Hepatocyte (in vitro differentiated cells): ENCODE measurements around the gene TGFBR3L.

Source experiments
- CTCF ChIP-seq: fragments of 200-600 bp; sonication (generic); IDR thresholded peaks from 2 replicates; pipeline ENCODE4 v1.5.1; 2016; ENCODE audit warnings: antibody characterized with exemption, mild to moderate bottlenecking; ENCODE audit not compliant: poor library complexity
- EZH2 ChIP-seq: fragments of 200-600 bp; sonication (generic); IDR thresholded peaks from 2 replicates; pipeline ENCODE4 v1.6.1; 2016; ENCODE audit warnings: antibody characterized with exemption, mild to moderate bottlenecking, borderline replicate concordance

GRCh38 chr19:7911508-7912143 lies 3.0 kb upstream of the TGFBR3L start:
- TF ChIP-seq CTCF (no peak), EZH2 (no peak)
